LNCAP (cell line): ENCODE measurements around the gene HOXD9.

ENCODE experiments used
- CTCF ChIP-seq: fragments of 450-650 bp; IDR thresholded peaks from 2 replicates; pipeline ENCODE4 v1.5.1; 2017; ENCODE audit warnings: mild to moderate bottlenecking

HOXD9 gene

DNA sequence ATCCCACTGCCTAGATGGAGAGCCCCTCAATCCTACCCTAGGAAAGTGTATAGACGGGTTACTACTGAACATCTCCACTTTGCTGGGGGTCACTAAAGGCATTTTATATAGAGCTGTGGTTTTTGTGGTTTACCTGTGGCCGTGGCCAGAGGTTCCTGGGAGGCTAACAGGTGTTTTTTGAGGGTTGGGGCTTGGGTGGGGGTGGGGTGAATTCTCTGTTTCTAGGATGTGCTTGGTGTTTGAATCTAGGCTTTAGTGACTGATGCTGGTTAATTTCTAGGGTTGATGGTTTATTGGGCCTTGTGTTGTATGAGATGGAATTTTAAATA, 14.7 kb downstream of the HOXD9 start:
- no peak for TF ChIP-seq CTCF

- no peak for TF ChIP-seq CTCF
Measured at GRCh38 chr2:176137906-176138305, 15.4 kb downstream of the HOXD9 start.

DNA sequence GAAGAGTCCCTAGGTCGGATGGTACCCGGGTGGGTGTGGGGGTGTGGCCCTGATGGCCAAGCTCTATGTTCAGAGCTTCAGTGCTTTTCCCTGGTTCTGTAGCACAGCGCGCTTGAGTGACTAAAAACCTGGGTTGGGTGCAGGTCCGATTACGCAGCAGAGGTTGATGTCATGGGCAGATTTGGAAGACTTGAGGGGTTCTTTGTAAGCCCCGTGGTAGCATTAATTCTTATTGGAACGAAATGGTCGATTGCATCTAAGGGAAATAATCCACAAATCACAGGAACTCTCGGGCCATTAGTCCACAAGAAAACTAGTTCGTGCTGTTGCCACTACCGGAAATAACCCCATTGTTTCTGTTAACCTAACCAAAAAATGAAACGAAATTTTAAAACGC, 16.0 kb downstream of the HOXD9 start:
- TF ChIP-seq CTCF: no peak

DNA sequence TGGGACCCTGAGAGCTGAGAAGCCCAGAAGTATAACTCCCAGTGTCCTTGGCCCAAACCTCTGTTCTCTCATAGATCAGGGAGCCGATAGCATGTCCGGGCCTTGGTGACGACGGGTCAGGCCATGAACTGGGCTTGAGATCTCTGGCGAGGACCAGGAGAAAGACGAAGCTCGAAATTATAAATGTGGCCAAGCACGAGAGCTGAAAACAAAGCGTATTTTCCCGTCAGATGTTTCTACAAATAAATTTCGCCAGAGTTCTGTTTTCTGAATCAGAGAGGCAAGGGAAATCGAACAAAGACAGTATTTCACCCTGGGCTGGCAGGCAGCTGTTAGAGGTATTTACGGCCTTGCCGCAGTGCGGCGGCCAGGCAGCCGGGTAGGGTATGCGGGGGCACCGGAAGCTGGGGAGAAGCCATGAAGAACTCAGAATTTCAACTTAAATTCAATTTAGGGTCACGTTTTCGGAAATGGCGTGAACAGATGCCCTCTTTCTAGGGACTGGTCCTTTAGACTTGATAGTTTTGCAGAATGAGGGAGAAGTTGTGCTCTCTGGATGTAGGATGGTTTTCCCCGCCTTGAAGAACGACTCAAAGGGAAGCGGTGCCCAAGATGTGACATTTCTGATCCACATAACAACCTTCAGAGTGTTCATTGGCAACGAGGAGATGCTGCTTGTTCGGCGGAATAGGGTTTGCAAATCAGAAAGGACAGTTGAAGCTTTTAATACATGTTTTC, 16.6 kb downstream of the HOXD9 start:
- no peak for TF ChIP-seq CTCF

GRCh38 chr2:176139661-176140512, 17.4 kb downstream of the HOXD9 start:
- TF ChIP-seq CTCF: no peak

GRCh38 chr2:176140513-176141317, 18.2 kb downstream of the HOXD9 start:
- TF ChIP-seq CTCF: peak; percentile 89

GRCh38 chr2:176142281-176142680, 19.8 kb downstream of the HOXD9 start:
- no peak for TF ChIP-seq CTCF
